HG03175 (cell line): ENCODE measurements around the gene GPR108.

ENCODE experiments used
- ATAC-seq: cut with Tn5 transposase; IDR thresholded peaks from one replicate; pipeline ENCODE4 v1.9.1; 2021; ENCODE audit warnings: mild to moderate bottlenecking, moderate library complexity; ENCODE audit not compliant: unreplicated experiment

The GPR108 gene

DNA sequence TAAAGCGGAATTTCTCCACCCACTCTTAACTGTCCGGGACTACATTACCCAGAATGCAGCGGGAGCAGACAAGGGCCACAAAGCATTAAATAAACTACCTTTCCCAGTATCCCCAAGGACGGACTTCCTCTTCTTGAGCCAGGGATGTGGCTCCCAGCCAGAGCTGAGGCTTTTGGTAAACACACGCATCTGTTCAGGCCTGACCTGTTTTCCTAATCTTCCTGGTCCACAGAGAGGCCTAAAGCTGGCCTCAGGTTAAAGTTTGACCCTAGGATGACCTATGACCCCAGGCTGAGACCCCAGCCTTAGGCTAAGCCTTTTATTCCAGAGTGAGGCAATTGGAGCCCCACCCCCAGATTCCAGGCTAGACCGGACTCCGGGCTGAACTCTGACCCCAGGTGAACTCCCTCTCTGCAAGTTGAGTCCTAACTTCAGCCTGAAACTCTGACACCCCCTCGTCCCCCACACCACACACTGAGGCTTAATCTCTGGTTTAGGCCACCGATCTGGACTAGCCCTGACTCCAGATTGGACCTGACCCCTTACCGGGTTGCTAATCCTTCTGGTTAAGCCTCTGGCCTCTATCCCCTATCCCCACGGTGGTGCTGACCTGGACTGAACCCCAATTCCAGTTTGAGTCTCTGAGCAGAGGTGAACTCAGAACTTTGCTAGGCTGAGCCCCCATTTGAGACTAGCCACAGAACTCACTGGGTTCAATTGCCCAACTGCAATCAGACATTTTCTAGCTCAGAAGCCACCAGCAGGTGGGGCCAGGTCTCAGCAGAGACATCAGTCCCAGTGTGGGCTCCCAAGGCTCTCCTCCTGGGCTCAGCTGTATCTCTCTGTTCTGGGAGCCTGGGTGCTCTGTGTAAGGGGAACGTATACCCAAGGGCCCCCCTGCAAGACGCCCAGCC lies 750 bp upstream of the GPR108 start:
- no peak for ATAC-seq

DNA sequence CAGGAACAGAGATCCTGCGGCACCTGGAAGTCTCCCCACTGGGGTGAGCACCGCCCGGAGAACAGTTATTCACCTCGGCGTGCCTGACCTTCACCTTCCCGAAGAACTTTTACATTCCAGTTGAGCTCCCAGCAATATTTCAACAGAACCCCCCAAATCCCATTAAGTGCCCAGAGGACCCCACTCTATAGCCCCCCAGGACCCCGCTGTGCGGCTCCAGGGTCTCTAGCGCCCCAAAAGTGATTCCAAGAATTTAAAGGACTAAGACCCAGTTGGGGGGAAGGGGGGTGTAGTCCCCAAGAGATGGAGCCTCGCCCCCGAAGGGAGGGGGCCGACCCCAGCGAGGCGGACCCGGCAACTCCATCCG lies 480 bp downstream of the GPR108 start:
- ATAC-seq, result no peak

DNA sequence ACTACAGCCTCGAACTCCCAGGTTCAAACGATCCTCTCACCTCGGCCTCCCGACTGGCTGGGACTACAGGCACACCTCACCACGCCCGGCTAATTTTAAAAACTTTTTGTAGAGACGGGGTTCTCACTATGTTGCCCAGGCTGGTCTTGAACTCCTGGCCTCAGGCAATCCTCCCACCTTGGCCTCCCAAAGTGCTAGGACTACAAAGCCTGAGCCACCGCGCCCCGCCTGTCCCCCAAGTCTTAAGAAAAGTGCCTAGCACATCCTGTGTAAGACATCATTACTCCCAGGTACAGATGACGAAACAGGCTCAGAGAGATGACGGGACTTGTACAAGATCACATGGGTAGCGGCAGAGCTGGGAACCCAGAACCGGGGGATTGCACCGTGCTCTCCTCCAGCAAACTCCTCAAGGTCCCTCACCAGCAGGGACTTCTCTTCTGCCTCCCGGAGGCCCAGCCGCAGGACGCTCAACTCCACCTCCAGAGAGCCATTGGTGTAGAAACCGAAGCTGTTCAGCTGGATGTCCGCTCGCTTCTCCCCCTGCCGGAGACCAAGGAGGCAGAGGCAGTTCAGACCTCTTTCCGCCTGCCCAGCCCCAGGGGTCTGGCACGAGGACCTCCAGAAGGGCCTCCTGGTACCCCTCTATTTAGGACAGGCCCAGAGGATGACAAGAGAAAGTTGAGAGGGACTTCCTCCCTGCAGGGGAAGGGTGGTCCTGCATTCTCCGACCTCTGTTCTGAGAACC lies 1.0 kb downstream of the GPR108 start:
- ATAC-seq, result no peak

DNA sequence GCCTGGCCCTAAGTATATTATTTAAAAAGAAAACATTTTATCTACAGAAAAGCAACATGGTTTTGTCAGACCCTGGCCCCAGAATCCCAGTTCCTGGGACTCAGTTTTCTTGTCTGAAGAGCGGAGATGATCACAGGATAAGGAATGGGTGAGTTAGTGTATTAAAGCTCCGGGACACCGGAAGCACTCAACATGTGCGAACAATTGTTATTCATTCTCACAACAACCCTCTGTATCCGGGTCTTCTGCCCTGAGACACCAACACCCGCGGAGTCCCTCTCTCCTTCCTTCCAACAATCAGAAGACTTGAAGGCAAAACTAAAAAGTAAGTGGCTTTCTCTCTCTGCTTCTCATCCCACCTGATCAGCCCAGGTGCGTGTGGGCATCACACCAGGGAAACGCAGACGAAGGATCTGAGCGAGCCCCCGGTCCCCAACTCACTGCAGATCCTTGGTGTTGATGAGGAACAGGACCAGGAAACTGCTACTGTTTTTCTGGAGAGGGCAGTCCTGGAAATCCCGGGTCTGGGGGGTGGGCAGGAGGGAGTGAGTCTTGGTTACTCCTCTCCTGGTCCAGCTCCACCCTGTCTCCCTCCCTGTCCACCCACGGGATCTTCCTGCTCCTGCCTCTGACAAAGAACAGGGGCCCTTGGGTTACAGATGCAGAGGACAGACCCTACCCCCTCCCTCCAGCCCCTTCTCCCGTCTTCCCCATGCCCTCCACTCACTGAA lies 2.0 kb downstream of the GPR108 start:
- no peak for ATAC-seq

DNA sequence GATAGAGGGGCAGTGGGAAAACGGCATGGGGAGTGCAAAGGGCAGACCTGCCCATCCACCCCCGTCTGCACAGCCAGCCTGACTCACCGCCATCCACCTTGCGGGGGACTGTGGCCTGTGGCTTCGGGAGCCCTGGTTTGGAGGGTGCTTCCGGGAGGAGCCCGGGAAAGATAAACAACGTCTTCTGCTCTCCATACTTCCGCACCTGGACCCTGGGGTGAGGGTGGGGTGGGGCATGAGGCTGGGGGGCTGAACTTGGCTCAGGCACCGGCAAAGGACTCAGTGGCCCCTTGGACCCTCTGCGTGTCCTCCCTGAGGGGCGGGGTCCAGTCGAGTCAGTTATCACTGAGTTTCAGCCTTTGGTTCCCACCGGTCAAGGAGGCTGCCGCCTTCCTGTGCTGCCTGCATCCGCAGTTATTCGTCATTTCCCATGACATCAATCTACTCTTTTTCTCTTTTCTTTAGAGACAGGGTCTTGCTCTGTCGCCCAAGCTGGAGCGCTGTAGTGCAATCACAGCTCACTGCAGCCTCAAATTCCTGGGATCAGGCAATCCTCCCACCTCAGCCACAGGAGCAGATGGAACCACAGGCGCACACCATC lies 3.2 kb downstream of the GPR108 start:
- no peak for ATAC-seq

- ATAC-seq, result no peak
Observed at GRCh38 chr19:6733338-6734095, 3.9 kb downstream of the GPR108 start.

- no peak for ATAC-seq
Observed at GRCh38 chr19:6732803-6733337, 4.5 kb downstream of the GPR108 start.

DNA sequence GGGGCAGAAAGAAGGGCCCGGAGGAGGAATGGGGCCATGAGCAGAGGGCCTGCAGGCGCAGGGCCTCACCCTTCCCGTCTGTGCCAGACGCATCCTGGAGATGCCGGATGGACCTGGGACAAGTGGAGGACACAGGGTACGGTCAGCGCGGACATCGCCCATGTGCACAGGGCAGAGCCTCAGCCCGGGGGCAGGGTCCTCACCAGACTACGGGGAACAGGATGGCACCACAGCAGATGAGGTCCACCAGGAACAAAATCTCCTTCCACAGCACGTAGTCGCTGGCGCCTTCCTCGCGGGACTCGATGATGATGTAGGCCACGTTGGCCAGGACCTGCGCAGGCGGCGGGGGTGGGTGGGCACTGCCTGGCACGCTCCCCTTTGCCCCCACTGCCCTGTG lies 5.6 kb downstream of the GPR108 start:
- no peak for ATAC-seq

DNA sequence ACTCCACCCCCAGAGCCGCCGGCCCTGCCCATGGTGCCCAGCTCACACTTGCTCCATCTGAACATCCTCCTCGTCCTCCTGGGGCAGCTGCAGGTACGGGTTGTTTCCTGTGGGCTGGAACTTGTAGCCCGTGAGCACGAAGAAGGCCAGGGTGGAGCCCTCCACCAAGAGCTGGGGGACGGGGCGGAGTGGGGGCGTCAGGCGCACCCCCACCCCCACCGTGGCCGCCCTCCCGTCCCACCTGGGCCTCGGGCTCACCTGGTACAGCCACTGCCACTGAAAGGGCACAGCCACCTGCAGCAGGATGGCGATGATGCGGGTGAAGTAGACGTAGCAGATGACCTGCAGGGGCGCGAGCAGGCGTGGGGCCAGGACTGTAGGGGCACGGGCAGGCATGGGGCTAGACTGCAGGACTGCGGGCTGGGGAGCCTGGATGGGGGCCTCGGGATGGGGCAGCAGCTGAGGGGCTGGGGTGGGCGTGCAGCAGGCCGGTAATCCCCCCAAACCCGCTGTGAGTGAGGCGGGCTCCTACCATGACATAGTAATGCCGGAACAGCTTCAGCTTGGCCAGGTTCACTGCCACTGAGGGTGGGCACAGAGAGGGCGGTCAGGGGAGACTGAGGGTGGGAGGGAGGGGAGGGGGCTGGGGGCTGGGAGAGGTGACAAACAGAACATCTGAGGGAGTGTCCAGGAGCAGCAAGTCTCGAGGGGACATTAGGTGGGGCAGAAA lies 6.3 kb downstream of the GPR108 start:
- no peak for ATAC-seq

- no peak for ATAC-seq
Observed at GRCh38 chr19:6730153-6730804, 7.1 kb downstream of the GPR108 start.

- no peak for ATAC-seq
Observed at GRCh38 chr19:6729573-6730152, 7.7 kb downstream of the GPR108 start.

GRCh38 chr19:6728346-6728745 lies 9.0 kb downstream of the GPR108 start:
- ATAC-seq, result no peak

DNA sequence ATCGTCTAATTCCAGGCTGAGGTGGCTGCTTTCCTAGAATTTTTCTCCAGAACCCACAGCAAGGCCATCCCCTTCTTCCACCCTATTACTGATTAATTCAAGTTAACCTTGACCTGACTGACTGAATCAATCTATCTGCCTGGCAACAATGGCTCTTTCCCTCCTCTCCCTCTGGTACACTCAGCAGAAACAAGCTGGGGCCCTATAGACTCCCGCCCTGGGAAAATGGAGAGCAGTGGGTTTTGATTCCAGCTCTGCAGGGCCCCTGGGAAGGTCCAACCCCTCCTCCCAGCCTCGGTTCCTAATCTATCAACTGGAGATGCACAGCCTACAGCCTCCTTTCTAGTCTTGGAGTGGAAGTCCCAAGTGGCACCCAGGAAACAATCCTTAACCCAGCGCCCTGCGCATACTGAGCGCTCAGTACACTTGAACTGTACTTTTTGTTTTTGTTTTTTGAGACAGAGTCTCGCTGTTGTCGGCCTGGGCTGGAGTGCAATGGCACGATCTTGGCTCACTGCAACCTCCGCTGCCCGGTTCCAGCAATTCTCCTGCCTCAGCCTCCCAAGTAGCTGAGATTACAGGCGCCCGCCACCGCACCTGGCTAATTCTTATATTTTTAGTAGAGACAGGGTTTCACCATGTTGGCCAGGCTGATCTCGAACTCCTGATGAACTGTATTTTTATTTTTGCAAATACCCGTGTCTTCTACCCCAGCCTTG lies 11.7 kb downstream of the GPR108 start:
- ATAC-seq, result no peak

- ATAC-seq, result no peak
Observed at GRCh38 chr19:6724631-6725492, 12.5 kb downstream of the GPR108 start.

DNA sequence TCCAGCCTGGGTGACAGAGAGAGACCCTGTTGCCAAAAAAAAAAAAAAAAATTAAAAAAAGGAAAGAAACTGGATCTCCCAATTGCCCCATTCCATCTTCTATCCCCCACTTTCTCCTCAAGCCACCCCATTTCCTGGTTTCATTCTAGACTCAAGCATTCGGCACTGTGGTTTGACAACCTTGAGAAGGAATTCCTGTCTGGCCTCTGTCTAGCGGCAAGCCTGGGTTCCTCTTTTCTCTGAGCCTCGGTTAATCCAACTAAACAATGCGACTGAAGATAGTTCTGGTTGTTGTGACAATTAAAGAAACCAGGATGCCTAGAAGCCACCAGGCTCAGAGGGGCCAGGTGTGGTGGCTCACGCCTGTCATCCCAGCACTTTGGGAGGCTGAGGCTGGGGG lies 13.6 kb downstream of the GPR108 start:
- ATAC-seq, result no peak

DNA sequence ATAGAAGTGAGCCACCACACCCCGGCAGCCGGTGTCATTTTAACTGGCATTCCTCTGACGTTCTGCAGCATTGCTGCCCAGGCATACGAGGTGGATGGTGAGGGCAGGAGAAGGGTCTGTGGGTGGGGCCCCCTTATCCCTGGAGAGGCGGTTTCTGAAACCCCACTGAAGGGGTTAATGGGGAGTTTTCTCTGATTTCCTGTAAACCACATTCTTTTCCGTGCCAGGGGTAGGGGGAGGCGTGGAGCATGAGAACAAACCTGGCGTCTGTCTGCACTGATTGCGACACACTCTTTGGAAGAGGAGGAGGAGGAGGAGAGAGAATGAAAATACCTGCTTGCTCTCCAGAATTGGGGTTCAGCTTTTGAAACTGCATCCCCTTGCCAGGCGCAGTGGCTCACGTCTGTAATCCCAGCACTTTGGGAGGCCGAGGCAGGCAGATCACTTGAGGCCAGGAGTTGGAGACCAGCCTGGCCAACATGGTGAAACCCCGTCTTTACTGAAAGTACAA lies 14.2 kb downstream of the GPR108 start:
- no peak for ATAC-seq

DNA sequence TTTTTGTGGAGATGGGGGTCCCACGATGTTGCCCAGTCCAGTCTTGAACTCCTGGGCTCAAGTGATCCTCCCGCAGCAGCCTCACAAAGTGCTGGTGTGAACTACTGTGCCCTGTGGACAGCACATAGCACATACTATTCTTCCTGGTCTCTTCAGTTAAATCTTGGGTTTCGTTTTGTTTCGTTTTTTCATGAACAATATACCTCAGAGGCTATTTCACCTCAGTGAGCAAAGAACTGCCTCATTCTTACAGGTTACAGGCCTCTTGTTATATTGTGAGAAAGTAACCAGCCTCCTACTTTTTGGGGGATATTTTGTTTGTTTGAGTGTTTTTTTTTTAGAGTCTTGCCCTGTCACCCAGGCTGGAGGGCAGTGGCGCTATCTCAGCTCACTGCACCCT lies 15.6 kb downstream of the GPR108 start:
- no peak for ATAC-seq
